SK-N-SH (cell line): ENCODE measurements around the gene SYT7. TPM values are rescaled to one million over a fixed set of nuclear protein-coding genes. Genes with fewer than 3 reads are reported as not detected.

Source experiments
- CTCF ChIA-PET: fragments of 300-600, 350-600 bp; formaldehyde crosslinking; extraction: SDS; loops from one replicate; lab custom pipeline; 2021; lab: Yijun Ruan, JAX
- POLR2A ChIA-PET: fragments of 350-600 bp; sonication (Branson Sonifier 250); formaldehyde crosslinking; extraction: SDS; loops from one replicate; lab custom pipeline; 2020; ENCODE audit warnings: antibody characterized with exemption, inconsistent platforms; lab: Yijun Ruan, JAX
- DNase-seq: peaks from one replicate; pipeline ENCODE4 v3.0.0; 2012
- H2AFZ ChIP-seq: fragments of 200-600 bp; sonication (generic); 2 replicates; pipeline ENCODE4 v1.8.1; 2016; ENCODE audit warnings: antibody characterized with exemption, mild to moderate bottlenecking, low read depth
- H3F3A ChIP-seq: fragments of 200-600 bp; sonication (generic); replicated peaks from 2 replicates; pipeline ENCODE3; 2016; ENCODE audit warnings: antibody characterized with exemption, mild to moderate bottlenecking; ENCODE audit not compliant: insufficient read depth
- H3K27ac ChIP-seq, 2 experiments: fragments of 200-500 bp in 1 of 2; fragments of 200-600 bp in 1 of 2; sonication (Bioruptor generic) in 1 of 2; sonication (generic), shearing (Covaris generic) in 1 of 2; 2 replicates each; pipeline versions ENCODE4 v1.5.1 to v1.6.1; 2014 to 2016; ENCODE audit warnings: low read depth in 2 of 2, inconsistent platforms in 1 of 2, low read length in 1 of 2, mild to moderate bottlenecking in 1 of 2, mixed read lengths in 1 of 2
- H3K27me3 ChIP-seq: fragments of 200-600 bp; sonication (generic), shearing (Covaris generic); 2 replicates; pipeline ENCODE4 v1.6.1; 2016; ENCODE audit warnings: mixed run types; ENCODE audit not compliant: insufficient read depth
- H3K36me3 ChIP-seq, 2 experiments: fragments of 200-500 bp in 1 of 2; fragments of 200-600 bp in 1 of 2; sonication (Bioruptor generic) in 1 of 2; sonication (generic) in 1 of 2; replicated peaks in 1 of 2; 2 replicates each; pipeline versions ENCODE3 to v1.5.1; 2014 to 2016; ENCODE audit warnings: low read length in 1 of 2, mild to moderate bottlenecking in 1 of 2; ENCODE audit not compliant: insufficient read depth in 2 of 2, control insufficient read depth in 1 of 2
- H3K4me1 ChIP-seq, 2 experiments: fragments of 200-500 bp in 1 of 2; fragments of 200-600 bp in 1 of 2; sonication (Bioruptor generic) in 1 of 2; sonication (generic), shearing (Covaris generic) in 1 of 2; 2 replicates each; pipeline versions ENCODE4 v1.5.1 to v1.6.1; 2014 to 2016; ENCODE audit warnings: low read depth in 1 of 2, low read length in 1 of 2, mixed run types in 1 of 2; ENCODE audit not compliant: insufficient read depth in 2 of 2, control insufficient read depth in 1 of 2
- H3K4me2 ChIP-seq: fragments of 200-600 bp; sonication (generic), shearing (Covaris generic); 2 replicates; pipeline ENCODE4 v1.6.1; 2017; ENCODE audit warnings: mixed run types
- H3K4me3 ChIP-seq, 2 experiments: fragments of 200-500 bp in 1 of 2; fragments of 200-600 bp in 1 of 2; sonication (Bioruptor generic) in 1 of 2; sonication (generic), shearing (Covaris generic) in 1 of 2; 2 replicates each; pipeline versions ENCODE4 v1.5.1 to v1.8.1; 2014 to 2016; ENCODE audit warnings: low read depth in 2 of 2, inconsistent platforms in 1 of 2, low read length in 1 of 2, mild to moderate bottlenecking in 1 of 2, mixed read lengths in 1 of 2, moderate library complexity in 1 of 2
- H3K79me2 ChIP-seq: fragments of 200-600 bp; sonication (generic); 2 replicates; pipeline ENCODE4 v1.8.1; 2017; ENCODE audit warnings: mild to moderate bottlenecking; ENCODE audit not compliant: insufficient read depth
- H3K9ac ChIP-seq: fragments of 200-600 bp; sonication (generic); 2 replicates; pipeline ENCODE4 v1.6.1; 2017; ENCODE audit warnings: mixed run types
- H3K9me2 ChIP-seq: fragments of 200-600 bp; sonication (generic); 2 replicates; pipeline ENCODE4 v1.6.1; 2017; ENCODE audit warnings: mixed run types
- H3K9me3 ChIP-seq: fragments of 200-600 bp; sonication (generic); 2 replicates; pipeline ENCODE4 v1.6.1; 2017; ENCODE audit warnings: mixed run types, mild to moderate bottlenecking, moderate library complexity
- H4K20me1 ChIP-seq: fragments of 200-600 bp; sonication (generic); 2 replicates; pipeline ENCODE4 v1.6.1; 2017; ENCODE audit warnings: mild to moderate bottlenecking, mixed run types; ENCODE audit not compliant: insufficient read depth
- CHD2 ChIP-seq: fragments of 150-350 bp; IDR thresholded peaks from 2 replicates; pipeline ENCODE4 v1.6.1; 2018; ENCODE audit warnings: low read length; ENCODE audit not compliant: partially characterized antibody
- FOXJ3 ChIP-seq: sonication (generic); formaldehyde crosslinking; IDR thresholded peaks from 2 replicates; pipeline ENCODE4 v1.5.1; 2020; ENCODE audit warnings: mild to moderate bottlenecking, missing genetic modification reagents
- GABPA ChIP-seq: IDR thresholded peaks from 2 replicates; pipeline ENCODE4 v1.4.0; 2012; ENCODE audit warnings: low read depth, mild to moderate bottlenecking
- MEF2A ChIP-seq: IDR thresholded peaks from 2 replicates; pipeline ENCODE4 v1.4.0; 2012; ENCODE audit warnings: low read depth, borderline replicate concordance
- MXI1 ChIP-seq: IDR thresholded peaks from 2 replicates; pipeline ENCODE4 v1.6.1; 2012; ENCODE audit warnings: mild to moderate bottlenecking, low read depth, low read length, improper control_type of control experiment
- RCOR1 ChIP-seq: fragments of 150-350 bp; IDR thresholded peaks from 2 replicates; pipeline ENCODE4 v1.6.1; 2017; ENCODE audit warnings: antibody characterized with exemption, low read length
- RXRA ChIP-seq: IDR thresholded peaks from 2 replicates; pipeline ENCODE4 v1.4.0; 2012; ENCODE audit warnings: low read depth, mild to moderate bottlenecking, borderline replicate concordance
- SIN3A ChIP-seq: IDR thresholded peaks from 2 replicates; pipeline ENCODE4 v1.6.1; 2012; ENCODE audit warnings: low read depth, mild to moderate bottlenecking, low read length, moderate library complexity, borderline replicate concordance
- SMC3 ChIP-seq: IDR thresholded peaks from 2 replicates; pipeline ENCODE4 v1.6.1; 2012; ENCODE audit warnings: low read depth, low read length, improper control_type of control experiment
- TCF12 ChIP-seq: IDR thresholded peaks from 2 replicates; pipeline ENCODE4 v1.4.0; 2012
- TEAD4 ChIP-seq: IDR thresholded peaks from 2 replicates; pipeline ENCODE4 v1.4.0; 2012; ENCODE audit warnings: mild to moderate bottlenecking, borderline replicate concordance; ENCODE audit not compliant: insufficient read depth
- WGBS: methylation state at CpG from one replicate; pipeline ENCODE4 v1.1.6; 2017; ENCODE audit warnings: low lambda C conversion rate; 5-methylcytosine and 5-hydroxymethylcytosine counted together
- polyA plus RNA-seq, 3 experiments: library from polyadenylated mRNA; depleted of rRNA; stranded (reverse); fragments of >200 nt; gene quantifications; 2 replicates each; pipeline ENCODE4 v1.2.3, GENCODE V29; 2012
- TF ChIP-seq, protein P1 (sequence below): IDR thresholded peaks from 2 replicates; pipeline ENCODE4 v1.6.1; 2012; ENCODE audit warnings: mild to moderate bottlenecking, low read depth, low read length, moderate library complexity
- TF ChIP-seq, protein P2 (sequence below): fragments of 150-350 bp; IDR thresholded peaks from 2 replicates; pipeline ENCODE4 v1.6.1; 2016; ENCODE audit warnings: mild to moderate bottlenecking, low read depth, low read length
- TF ChIP-seq, protein P3 (sequence below): IDR thresholded peaks from 2 replicates; pipeline ENCODE4 v1.4.0; 2012; ENCODE audit warnings: low read depth, borderline replicate concordance
- TF ChIP-seq, protein P4 (sequence below): fragments of 150-350 bp; IDR thresholded peaks from 2 replicates; pipeline ENCODE4 v1.6.1; 2017; ENCODE audit warnings: antibody characterized with exemption, low read length, low read depth, borderline replicate concordance

Gene SYT7
- polyA plus RNA-seq, 1 of the 3 experiments (the other 2 are of a cell fraction): 1.1 TPM

DNA sequence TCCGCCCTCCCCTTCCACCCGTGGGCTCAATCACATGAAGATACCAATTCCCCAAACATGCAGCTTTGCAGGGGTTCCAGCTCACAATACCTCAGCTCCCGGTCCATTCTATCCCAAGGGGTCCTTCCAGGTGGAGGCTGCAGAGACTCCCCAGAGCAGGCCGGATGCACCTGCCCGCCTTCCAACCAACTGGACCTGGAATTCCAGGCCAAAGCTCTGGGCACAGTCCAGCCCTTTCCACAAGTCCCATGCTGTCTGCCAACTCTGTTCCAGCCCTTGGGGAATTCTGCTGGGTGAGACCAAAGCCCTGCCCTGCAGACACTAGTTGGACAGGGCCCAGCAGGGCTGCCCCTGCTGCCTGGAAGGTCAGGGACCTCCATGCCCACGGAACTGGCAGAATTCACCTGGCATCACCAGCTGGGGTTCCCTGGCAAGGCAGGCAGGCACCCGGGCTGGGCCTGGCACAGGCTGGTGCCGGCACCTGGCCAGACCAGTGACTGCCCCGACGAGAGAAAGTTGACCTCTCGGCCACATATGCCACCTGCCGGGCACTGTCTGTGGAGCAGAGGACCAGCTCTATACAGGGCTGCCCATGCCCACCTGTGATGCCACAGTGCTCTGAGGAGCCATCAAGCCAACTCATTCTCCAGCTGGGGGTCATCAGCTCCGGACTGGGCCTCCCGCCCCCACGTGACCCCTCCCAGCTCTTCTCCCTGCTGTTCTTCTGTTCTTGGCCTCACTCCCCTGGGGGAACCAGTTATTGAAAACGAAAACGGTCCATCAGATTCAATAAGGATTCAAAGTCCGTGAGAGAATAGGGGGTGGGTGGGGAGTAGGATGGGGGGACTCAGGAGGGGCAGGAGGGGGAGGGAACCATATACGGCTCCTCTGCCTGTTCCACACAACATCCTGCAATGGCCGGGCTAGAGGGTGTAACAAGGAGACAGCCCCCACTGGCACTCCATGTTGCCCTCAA, 4.7 kb downstream of the SYT7 start:
- ChIA-PET POLR2A (interaction anchor here (0.9 to 1.7 kb wide), 5 partner anchors 11 to 45 kb away, joined by 3 to 6 read pairs (median 4); no protein-coding TSS in a partner anchor), CTCF (interaction anchor here (0.6 to 22.0 kb wide), 26 partner anchors 9 to 157 kb away, joined by 3 to 404 read pairs (median 6); partner anchors contain the start of gene LRRC10B)
- TF ChIP-seq CHD2 (no peak), MXI1 (no peak), SIN3A (no peak), TCF12 (no peak), SMC3 (no peak), FOXJ3 (CRISPR knock-in tag) (no peak), RCOR1 (no peak), RXRA (no peak), TEAD4 (no peak), MEF2A (no peak), GABPA (no peak)
- TF ChIP-seq, protein P1, sequence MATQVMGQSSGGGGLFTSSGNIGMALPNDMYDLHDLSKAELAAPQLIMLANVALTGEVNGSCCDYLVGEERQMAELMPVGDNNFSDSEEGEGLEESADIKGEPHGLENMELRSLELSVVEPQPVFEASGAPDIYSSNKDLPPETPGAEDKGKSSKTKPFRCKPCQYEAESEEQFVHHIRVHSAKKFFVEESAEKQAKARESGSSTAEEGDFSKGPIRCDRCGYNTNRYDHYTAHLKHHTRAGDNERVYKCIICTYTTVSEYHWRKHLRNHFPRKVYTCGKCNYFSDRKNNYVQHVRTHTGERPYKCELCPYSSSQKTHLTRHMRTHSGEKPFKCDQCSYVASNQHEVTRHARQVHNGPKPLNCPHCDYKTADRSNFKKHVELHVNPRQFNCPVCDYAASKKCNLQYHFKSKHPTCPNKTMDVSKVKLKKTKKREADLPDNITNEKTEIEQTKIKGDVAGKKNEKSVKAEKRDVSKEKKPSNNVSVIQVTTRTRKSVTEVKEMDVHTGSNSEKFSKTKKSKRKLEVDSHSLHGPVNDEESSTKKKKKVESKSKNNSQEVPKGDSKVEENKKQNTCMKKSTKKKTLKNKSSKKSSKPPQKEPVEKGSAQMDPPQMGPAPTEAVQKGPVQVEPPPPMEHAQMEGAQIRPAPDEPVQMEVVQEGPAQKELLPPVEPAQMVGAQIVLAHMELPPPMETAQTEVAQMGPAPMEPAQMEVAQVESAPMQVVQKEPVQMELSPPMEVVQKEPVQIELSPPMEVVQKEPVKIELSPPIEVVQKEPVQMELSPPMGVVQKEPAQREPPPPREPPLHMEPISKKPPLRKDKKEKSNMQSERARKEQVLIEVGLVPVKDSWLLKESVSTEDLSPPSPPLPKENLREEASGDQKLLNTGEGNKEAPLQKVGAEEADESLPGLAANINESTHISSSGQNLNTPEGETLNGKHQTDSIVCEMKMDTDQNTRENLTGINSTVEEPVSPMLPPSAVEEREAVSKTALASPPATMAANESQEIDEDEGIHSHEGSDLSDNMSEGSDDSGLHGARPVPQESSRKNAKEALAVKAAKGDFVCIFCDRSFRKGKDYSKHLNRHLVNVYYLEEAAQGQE: no peak
- TF ChIP-seq, protein P2, sequence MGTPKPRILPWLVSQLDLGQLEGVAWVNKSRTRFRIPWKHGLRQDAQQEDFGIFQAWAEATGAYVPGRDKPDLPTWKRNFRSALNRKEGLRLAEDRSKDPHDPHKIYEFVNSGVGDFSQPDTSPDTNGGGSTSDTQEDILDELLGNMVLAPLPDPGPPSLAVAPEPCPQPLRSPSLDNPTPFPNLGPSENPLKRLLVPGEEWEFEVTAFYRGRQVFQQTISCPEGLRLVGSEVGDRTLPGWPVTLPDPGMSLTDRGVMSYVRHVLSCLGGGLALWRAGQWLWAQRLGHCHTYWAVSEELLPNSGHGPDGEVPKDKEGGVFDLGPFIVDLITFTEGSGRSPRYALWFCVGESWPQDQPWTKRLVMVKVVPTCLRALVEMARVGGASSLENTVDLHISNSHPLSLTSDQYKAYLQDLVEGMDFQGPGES: no peak
- TF ChIP-seq, protein P3, sequence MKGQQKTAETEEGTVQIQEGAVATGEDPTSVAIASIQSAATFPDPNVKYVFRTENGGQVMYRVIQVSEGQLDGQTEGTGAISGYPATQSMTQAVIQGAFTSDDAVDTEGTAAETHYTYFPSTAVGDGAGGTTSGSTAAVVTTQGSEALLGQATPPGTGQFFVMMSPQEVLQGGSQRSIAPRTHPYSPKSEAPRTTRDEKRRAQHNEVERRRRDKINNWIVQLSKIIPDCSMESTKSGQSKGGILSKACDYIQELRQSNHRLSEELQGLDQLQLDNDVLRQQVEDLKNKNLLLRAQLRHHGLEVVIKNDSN: no peak
- TF ChIP-seq, protein P4, sequence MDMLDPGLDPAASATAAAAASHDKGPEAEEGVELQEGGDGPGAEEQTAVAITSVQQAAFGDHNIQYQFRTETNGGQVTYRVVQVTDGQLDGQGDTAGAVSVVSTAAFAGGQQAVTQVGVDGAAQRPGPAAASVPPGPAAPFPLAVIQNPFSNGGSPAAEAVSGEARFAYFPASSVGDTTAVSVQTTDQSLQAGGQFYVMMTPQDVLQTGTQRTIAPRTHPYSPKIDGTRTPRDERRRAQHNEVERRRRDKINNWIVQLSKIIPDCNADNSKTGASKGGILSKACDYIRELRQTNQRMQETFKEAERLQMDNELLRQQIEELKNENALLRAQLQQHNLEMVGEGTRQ: no peak

More for the DNA sequence above, 4.7 kb downstream of the SYT7 start:
- Histone ChIP-seq H2AFZ (no peak overlapping the region), H4K20me1 (no peaks in the 10 kb centered on the region), H3K36me3 (no peaks in the 10 kb centered on the region), H3K4me2 (no peak overlapping the region), H3F3A (no peaks in the 10 kb centered on the region), H3K4me1 (peaks cover 0 to 91% of the 10 kb centered on the region in 2 experiments; a peak in 1 of 4 replicates), H3K9ac (no peak overlapping the region), H3K9me3 (no peaks in the 10 kb centered on the region), H3K9me2 (no peaks in the 10 kb centered on the region), H3K27ac (peak overlapping the region in 1 of 2 experiments; percentile 53; a peak in 1 of 4 replicates), H3K79me2 (no peaks in the 10 kb centered on the region), H3K4me3 (no peak overlapping the region), H3K27me3 (peaks cover 25% of the 10 kb centered on the region)
- no peak for DNase-seq
- 60% methylated on average over 13 of the region's 20 CpGs for WGBS
